NCI-H446 (cell line): ENCODE data around the gene FPR2.
"Not testable (repeated sequence)": the region's sequence is repeated elsewhere in the genome, so short reads cannot be mapped to it uniquely, and the experiment has no call there.

ENCODE experiments used
- DNase-seq, 2 experiments: peaks; one replicate each; lab custom pipeline; 2025; lab: John Stamatoyannopoulos, UW

The FPR2 gene

GRCh38 chr19:51739466-51740213, 21.3 kb upstream of the FPR2 start:
- no peak for DNase-seq

- DNase-seq = no peak
These were observed 20.6 kb upstream of the FPR2 start for GRCh38 chr19:51740356-51740755.

GRCh38 chr19:51742789-51743188, 18.2 kb upstream of the FPR2 start:
- DNase-seq = no peak

GRCh38 chr19:51743405-51743804, 17.6 kb upstream of the FPR2 start:
- no peak for DNase-seq

- no peak for DNase-seq
These were observed 14.2 kb upstream of the FPR2 start for GRCh38 chr19:51746731-51747130.

- DNase-seq = no peak
These were observed 11.0 kb upstream of the FPR2 start for GRCh38 chr19:51749979-51750378.

- no peak for DNase-seq
These were observed 10.4 kb upstream of the FPR2 start for GRCh38 chr19:51750400-51751094.

- no peak for DNase-seq
These were observed 9.3 kb upstream of the FPR2 start, which contains the start of gene FPR1 for GRCh38 chr19:51751655-51752054. Gene FPR1 (minus strand): TSS chr19:51751878. CDS start chr19:51746994, 4,884 bp downstream.

GRCh38 chr19:51754109-51754508, 6.9 kb upstream of the FPR2 start:
- no peak for DNase-seq

GRCh38 chr19:51754770-51755169, 6.2 kb upstream of the FPR2 start:
- no peak for DNase-seq

- no peak for DNase-seq
These were observed 5.4 kb upstream of the FPR2 start for GRCh38 chr19:51755571-51755970.

- DNase-seq = no peak
These were observed 716 bp downstream of the FPR2 start for GRCh38 chr19:51761696-51762095.

- DNase-seq = no peak
These were observed 4.1 kb downstream of the FPR2 start for GRCh38 chr19:51765086-51765485.

GRCh38 chr19:51766461-51766860, 5.5 kb downstream of the FPR2 start:
- DNase-seq = no peak

GRCh38 chr19:51771376-51772130, 10.6 kb downstream of the FPR2 start:
- no peak for DNase-seq

GRCh38 chr19:51772977-51773376, 12.0 kb downstream of the FPR2 start:
- DNase-seq = no peak

GRCh38 chr19:51776561-51776960, 15.6 kb downstream of the FPR2 start:
- DNase-seq = not testable (repeated sequence)

- DNase-seq = peak; percentile 72 to 87
These were observed 16.8 kb downstream of the FPR2 start for GRCh38 chr19:51777570-51778462.

GRCh38 chr19:51779181-51779580, 18.2 kb downstream of the FPR2 start:
- no peak for DNase-seq

- no peak for DNase-seq
These were observed 18.7 kb downstream of the FPR2 start for GRCh38 chr19:51779703-51780102.

- no peak for DNase-seq
These were observed 19.3 kb downstream of the FPR2 start for GRCh38 chr19:51780270-51780669.

GRCh38 chr19:51781999-51782398, 21.0 kb downstream of the FPR2 start:
- no peak for DNase-seq
